HEK293 (cell line): ENCODE data around the gene ZNF488.
A peak's percentile ranks its signal among the peaks of the same experiment; 100 is the strongest.

ENCODE experiments used
- CTCF ChIA-PET: fragments of 350-600 bp; formaldehyde crosslinking; extraction: SDS; loops from one replicate; lab custom pipeline; 2021; ENCODE audit warnings: antibody characterized with exemption; lab: Yijun Ruan, JAX
- POLR2A ChIA-PET: fragments of 300-600 bp; formaldehyde crosslinking; extraction: SDS; loops from one replicate; lab custom pipeline; 2020; ENCODE audit warnings: antibody characterized with exemption, inconsistent platforms; lab: Yijun Ruan, JAX
- H3K27ac ChIP-seq: fragments of 200-500 bp; sonication (Bioruptor generic); 2 replicates; pipeline ENCODE4 v1.5.1; 2014; ENCODE audit warnings: low read depth, low read length, control low read depth, inconsistent platforms; ENCODE audit errors: extremely low read depth
- H3K36me3 ChIP-seq, 2 experiments: fragments of 200-500 bp in 1 of 2; sonication (Bioruptor generic) in 1 of 2; 1 replicate in 1 of 2; 2 replicates in 1 of 2; pipeline ENCODE4 v1.5.1; 2014 to 2017; ENCODE audit warnings: inconsistent platforms in 2 of 2, low read length in 2 of 2; ENCODE audit not compliant: control insufficient read depth in 2 of 2, insufficient read depth in 1 of 2
- H3K4me1 ChIP-seq: fragments of 200-500 bp; sonication (Bioruptor generic); 2 replicates; pipeline ENCODE4 v1.5.1; 2014; ENCODE audit warnings: mild to moderate bottlenecking, low read length, inconsistent platforms; ENCODE audit not compliant: control insufficient read depth, insufficient read depth
- H3K4me3 ChIP-seq: 2 replicates; pipeline ENCODE4 v1.5.1; 2011; ENCODE audit warnings: low read depth, mild to moderate bottlenecking, control low read depth, low read length, moderate library complexity
- H3K9me3 ChIP-seq: fragments of 200-500 bp; sonication (Bioruptor generic); 2 replicates; pipeline ENCODE4 v1.5.1; 2014; ENCODE audit warnings: low read depth, low read length, inconsistent platforms; ENCODE audit not compliant: control insufficient read depth, insufficient read depth
- GLIS2 ChIP-seq: fragments of 450-650 bp; formaldehyde crosslinking; IDR thresholded peaks from 2 replicates; pipeline ENCODE4 v1.5.1; 2016; ENCODE audit warnings: missing biosample characterization, missing genetic modification characterization
- IKZF3 ChIP-seq: fragments of 450-650 bp; IDR thresholded peaks from 2 replicates; pipeline ENCODE4 v1.5.0; 2018; ENCODE audit warnings: missing biosample characterization, mild to moderate bottlenecking, missing genetic modification characterization, moderate library complexity
- MYNN ChIP-seq: fragments of 450-650 bp; formaldehyde crosslinking; IDR thresholded peaks from 2 replicates; pipeline ENCODE4 v1.5.1; 2016; ENCODE audit warnings: missing biosample characterization, missing genetic modification characterization, borderline replicate concordance
- PRDM1 ChIP-seq: fragments of 450-650 bp; formaldehyde crosslinking; IDR thresholded peaks from 2 replicates; pipeline ENCODE4; 2016; ENCODE audit warnings: missing biosample characterization, missing genetic modification characterization
- ZBTB1 ChIP-seq: fragments of 450-650 bp; formaldehyde crosslinking; IDR thresholded peaks from 2 replicates; pipeline ENCODE4 v1.5.1; 2016; ENCODE audit warnings: missing biosample characterization, missing genetic modification characterization
- ZNF157 ChIP-seq: fragments of 450-650 bp; formaldehyde crosslinking; IDR thresholded peaks from 2 replicates; pipeline ENCODE4 v1.5.1; 2016; ENCODE audit warnings: missing biosample characterization, missing genetic modification characterization
- ZNF202 ChIP-seq: fragments of 450-650 bp; formaldehyde crosslinking; IDR thresholded peaks from 2 replicates; pipeline ENCODE4 v1.5.1; 2016; ENCODE audit warnings: missing biosample characterization, missing genetic modification characterization, borderline replicate concordance
- ZNF221 ChIP-seq: fragments of 450-650 bp; formaldehyde crosslinking; IDR thresholded peaks from 2 replicates; pipeline ENCODE4 v1.5.1; 2017; ENCODE audit warnings: missing biosample characterization, missing genetic modification characterization, borderline replicate concordance
- ZNF558 ChIP-seq: fragments of 450-650 bp; formaldehyde crosslinking; IDR thresholded peaks from 2 replicates; pipeline ENCODE4 v1.5.1; 2016; ENCODE audit warnings: missing biosample characterization, missing genetic modification characterization
- ZNF560 ChIP-seq: fragments of 450-650 bp; formaldehyde crosslinking; IDR thresholded peaks from 2 replicates; pipeline ENCODE4 v1.5.1; 2017; ENCODE audit warnings: missing biosample characterization, missing genetic modification characterization, borderline replicate concordance
- ZNF585B ChIP-seq: fragments of 450-650 bp; formaldehyde crosslinking; IDR thresholded peaks from 2 replicates; pipeline ENCODE4 v1.5.1; 2016; ENCODE audit warnings: missing biosample characterization, missing genetic modification characterization
- ZNF629 ChIP-seq: fragments of 450-650 bp; formaldehyde crosslinking; IDR thresholded peaks from 2 replicates; pipeline ENCODE4 v1.5.1; 2017; ENCODE audit warnings: missing biosample characterization, missing genetic modification characterization
- ZNF654 ChIP-seq: fragments of 450-650 bp; formaldehyde crosslinking; IDR thresholded peaks from 2 replicates; pipeline ENCODE4 v1.5.1; 2016; ENCODE audit warnings: low read depth, missing biosample characterization, missing genetic modification characterization
- ZNF660 ChIP-seq: fragments of 450-650 bp; IDR thresholded peaks from 2 replicates; pipeline ENCODE4 v1.5.1; 2018; ENCODE audit warnings: missing biosample characterization, mild to moderate bottlenecking, missing genetic modification characterization
- ZNF777 ChIP-seq: fragments of 450-650 bp; formaldehyde crosslinking; IDR thresholded peaks from 2 replicates; pipeline ENCODE4 v1.5.1; 2017; ENCODE audit warnings: missing biosample characterization, missing genetic modification characterization, borderline replicate concordance
- ZNF791 ChIP-seq: fragments of 450-650 bp; formaldehyde crosslinking; IDR thresholded peaks from 2 replicates; pipeline ENCODE4 v1.5.1; 2016; ENCODE audit warnings: missing biosample characterization, missing genetic modification characterization
- ZNF792 ChIP-seq: fragments of 450-650 bp; formaldehyde crosslinking; IDR thresholded peaks from 2 replicates; pipeline ENCODE4 v1.5.1; 2016; ENCODE audit warnings: missing biosample characterization, missing genetic modification characterization
- TF ChIP-seq, protein P1 (sequence below): fragments of 450-650 bp; formaldehyde crosslinking; IDR thresholded peaks from 2 replicates; pipeline ENCODE4 v1.5.1; 2017; ENCODE audit warnings: missing biosample characterization, missing genetic modification characterization
- TF ChIP-seq, protein P2 (sequence below): fragments of 450-650 bp; formaldehyde crosslinking; IDR thresholded peaks from 2 replicates; pipeline ENCODE4 v1.5.1; 2016; ENCODE audit warnings: missing biosample characterization, missing genetic modification characterization
- TF ChIP-seq, protein P3 (sequence below): fragments of 450-650 bp; formaldehyde crosslinking; IDR thresholded peaks from 2 replicates; pipeline ENCODE4 v1.5.1; 2016; ENCODE audit warnings: missing biosample characterization, missing genetic modification characterization, low read depth
- TF ChIP-seq, protein P4 (sequence below): fragments of 450-650 bp; formaldehyde crosslinking; IDR thresholded peaks from 2 replicates; pipeline ENCODE4 v1.5.1; 2016; ENCODE audit warnings: missing biosample characterization, missing genetic modification characterization
- TF ChIP-seq, protein P5 (sequence below): fragments of 450-650 bp; formaldehyde crosslinking; IDR thresholded peaks from 2 replicates; pipeline ENCODE4 v1.5.1; 2016; ENCODE audit warnings: missing biosample characterization, missing genetic modification characterization, borderline replicate concordance

Gene ZNF488

DNA sequence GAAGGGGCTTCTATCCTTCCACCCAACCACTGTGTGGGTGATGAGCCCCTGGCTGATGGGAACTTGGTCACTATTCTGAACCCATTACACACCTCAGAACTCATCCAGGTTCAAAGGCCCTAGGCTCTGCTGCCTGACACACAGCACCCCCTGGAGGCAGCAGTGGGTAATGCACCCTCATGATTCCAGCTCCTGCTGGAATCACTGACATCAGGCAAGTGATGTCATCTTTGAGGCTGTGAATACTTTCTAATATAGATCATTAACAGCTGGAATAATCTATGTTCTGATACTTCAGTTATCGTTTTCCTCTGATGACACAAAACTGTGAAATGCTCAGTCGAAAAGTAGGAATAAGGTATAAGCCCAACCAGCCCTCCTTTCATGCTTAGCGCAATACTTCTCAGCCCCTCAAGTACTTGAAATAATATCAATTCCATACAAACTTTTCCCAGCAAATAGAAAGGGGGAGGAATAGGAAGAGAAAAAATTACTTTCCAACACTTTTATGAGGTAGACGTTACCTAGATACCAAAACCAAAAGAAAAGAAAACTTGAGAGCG is 43.4 kb downstream of the ZNF488 start:
- CTCF ChIA-PET, result interaction anchor here (0.6 to 2.3 kb wide), 19 partner anchors 9 to 347 kb away, joined by 3 to 16 read pairs (median 4); no protein-coding TSS in a partner anchor
- Histone ChIP-seq H3K9me3 (no peaks in the 10 kb centered on the region), H3K4me1 (no peaks in the 10 kb centered on the region), H3K36me3 (no peaks in the 10 kb centered on the region), H3K4me3 (no peak overlapping the region), H3K27ac (no peak overlapping the region)
- POLR2A ChIA-PET, result no interaction called here
- TF ChIP-seq, protein P1, sequence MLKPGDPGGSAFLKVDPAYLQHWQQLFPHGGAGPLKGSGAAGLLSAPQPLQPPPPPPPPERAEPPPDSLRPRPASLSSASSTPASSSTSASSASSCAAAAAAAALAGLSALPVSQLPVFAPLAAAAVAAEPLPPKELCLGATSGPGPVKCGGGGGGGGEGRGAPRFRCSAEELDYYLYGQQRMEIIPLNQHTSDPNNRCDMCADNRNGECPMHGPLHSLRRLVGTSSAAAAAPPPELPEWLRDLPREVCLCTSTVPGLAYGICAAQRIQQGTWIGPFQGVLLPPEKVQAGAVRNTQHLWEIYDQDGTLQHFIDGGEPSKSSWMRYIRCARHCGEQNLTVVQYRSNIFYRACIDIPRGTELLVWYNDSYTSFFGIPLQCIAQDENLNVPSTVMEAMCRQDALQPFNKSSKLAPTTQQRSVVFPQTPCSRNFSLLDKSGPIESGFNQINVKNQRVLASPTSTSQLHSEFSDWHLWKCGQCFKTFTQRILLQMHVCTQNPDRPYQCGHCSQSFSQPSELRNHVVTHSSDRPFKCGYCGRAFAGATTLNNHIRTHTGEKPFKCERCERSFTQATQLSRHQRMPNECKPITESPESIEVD (tag by site-specific recombination), result no peak
- no peak for TF ChIP-seq MYNN (tag by site-specific recombination)
- TF ChIP-seq, protein P2, sequence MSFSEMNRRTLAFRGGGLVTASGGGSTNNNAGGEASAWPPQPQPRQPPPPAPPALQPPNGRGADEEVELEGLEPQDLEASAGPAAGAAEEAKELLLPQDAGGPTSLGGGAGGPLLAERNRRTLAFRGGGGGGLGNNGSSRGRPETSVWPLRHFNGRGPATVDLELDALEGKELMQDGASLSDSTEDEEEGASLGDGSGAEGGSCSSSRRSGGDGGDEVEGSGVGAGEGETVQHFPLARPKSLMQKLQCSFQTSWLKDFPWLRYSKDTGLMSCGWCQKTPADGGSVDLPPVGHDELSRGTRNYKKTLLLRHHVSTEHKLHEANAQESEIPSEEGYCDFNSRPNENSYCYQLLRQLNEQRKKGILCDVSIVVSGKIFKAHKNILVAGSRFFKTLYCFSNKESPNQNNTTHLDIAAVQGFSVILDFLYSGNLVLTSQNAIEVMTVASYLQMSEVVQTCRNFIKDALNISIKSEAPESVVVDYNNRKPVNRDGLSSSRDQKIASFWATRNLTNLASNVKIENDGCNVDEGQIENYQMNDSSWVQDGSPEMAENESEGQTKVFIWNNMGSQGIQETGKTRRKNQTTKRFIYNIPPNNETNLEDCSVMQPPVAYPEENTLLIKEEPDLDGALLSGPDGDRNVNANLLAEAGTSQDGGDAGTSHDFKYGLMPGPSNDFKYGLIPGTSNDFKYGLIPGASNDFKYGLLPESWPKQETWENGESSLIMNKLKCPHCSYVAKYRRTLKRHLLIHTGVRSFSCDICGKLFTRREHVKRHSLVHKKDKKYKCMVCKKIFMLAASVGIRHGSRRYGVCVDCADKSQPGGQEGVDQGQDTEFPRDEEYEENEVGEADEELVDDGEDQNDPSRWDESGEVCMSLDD (tag by site-specific recombination), result no peak
- TF ChIP-seq, protein P3, sequence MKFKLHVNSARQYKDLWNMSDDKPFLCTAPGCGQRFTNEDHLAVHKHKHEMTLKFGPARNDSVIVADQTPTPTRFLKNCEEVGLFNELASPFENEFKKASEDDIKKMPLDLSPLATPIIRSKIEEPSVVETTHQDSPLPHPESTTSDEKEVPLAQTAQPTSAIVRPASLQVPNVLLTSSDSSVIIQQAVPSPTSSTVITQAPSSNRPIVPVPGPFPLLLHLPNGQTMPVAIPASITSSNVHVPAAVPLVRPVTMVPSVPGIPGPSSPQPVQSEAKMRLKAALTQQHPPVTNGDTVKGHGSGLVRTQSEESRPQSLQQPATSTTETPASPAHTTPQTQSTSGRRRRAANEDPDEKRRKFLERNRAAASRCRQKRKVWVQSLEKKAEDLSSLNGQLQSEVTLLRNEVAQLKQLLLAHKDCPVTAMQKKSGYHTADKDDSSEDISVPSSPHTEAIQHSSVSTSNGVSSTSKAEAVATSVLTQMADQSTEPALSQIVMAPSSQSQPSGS (tag by site-specific recombination), result peak; percentile 94
- TF ChIP-seq ZNF585B (tag by site-specific recombination), result no peak
- TF ChIP-seq, protein P4, sequence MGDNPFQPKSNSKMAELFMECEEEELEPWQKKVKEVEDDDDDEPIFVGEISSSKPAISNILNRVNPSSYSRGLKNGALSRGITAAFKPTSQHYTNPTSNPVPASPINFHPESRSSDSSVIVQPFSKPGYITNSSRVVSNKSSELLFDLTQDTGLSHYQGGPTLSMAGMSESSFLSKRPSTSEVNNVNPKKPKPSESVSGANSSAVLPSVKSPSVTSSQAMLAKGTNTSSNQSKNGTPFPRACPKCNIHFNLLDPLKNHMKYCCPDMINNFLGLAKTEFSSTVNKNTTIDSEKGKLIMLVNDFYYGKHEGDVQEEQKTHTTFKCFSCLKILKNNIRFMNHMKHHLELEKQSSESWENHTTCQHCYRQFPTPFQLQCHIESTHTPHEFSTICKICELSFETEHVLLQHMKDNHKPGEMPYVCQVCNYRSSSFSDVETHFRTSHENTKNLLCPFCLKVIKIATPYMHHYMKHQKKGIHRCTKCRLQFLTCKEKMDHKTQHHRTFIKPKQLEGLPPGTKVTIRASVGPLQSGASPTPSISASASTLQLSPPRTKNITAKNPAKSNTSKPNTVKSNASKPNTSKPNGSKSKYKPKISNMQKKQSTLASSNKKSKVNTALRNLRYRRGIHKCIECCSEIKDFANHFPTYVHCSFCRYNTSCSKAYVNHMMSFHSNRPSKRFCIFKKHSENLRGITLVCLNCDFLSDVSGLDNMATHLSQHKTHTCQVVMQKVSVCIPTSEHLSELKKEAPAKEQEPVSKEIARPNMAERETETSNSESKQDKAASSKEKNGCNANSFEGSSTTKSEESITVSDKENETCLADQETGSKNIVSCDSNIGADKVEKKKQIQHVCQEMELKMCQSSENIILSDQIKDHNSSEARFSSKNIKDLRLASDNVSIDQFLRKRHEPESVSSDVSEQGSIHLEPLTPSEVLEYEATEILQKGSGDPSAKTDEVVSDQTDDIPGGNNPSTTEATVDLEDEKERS (tag by site-specific recombination), result no peak
- TF ChIP-seq ZNF777 (tag by site-specific recombination), result no peak
- TF ChIP-seq GLIS2 (tag by site-specific recombination), result no peak
- no peak for TF ChIP-seq ZNF157 (tag by site-specific recombination)
- TF ChIP-seq ZNF654, result peak; percentile 42
- TF ChIP-seq IKZF3 (tag by site-specific recombination), result peak; percentile 49; the same call in 1 of the 2 replicates
- no peak for TF ChIP-seq ZNF558
- no peak for TF ChIP-seq ZNF791
- no peak for TF ChIP-seq ZNF221 (tag by site-specific recombination)
- no peak for TF ChIP-seq ZNF560 (tag by site-specific recombination)
- peak; percentile 64 for TF ChIP-seq ZNF629 (tag by site-specific recombination)
- 0 out of 2 replicates have a peak, but pooled peaks have one; percentile 17 for TF ChIP-seq PRDM1 (tag by site-specific recombination)
- TF ChIP-seq, protein P5, sequence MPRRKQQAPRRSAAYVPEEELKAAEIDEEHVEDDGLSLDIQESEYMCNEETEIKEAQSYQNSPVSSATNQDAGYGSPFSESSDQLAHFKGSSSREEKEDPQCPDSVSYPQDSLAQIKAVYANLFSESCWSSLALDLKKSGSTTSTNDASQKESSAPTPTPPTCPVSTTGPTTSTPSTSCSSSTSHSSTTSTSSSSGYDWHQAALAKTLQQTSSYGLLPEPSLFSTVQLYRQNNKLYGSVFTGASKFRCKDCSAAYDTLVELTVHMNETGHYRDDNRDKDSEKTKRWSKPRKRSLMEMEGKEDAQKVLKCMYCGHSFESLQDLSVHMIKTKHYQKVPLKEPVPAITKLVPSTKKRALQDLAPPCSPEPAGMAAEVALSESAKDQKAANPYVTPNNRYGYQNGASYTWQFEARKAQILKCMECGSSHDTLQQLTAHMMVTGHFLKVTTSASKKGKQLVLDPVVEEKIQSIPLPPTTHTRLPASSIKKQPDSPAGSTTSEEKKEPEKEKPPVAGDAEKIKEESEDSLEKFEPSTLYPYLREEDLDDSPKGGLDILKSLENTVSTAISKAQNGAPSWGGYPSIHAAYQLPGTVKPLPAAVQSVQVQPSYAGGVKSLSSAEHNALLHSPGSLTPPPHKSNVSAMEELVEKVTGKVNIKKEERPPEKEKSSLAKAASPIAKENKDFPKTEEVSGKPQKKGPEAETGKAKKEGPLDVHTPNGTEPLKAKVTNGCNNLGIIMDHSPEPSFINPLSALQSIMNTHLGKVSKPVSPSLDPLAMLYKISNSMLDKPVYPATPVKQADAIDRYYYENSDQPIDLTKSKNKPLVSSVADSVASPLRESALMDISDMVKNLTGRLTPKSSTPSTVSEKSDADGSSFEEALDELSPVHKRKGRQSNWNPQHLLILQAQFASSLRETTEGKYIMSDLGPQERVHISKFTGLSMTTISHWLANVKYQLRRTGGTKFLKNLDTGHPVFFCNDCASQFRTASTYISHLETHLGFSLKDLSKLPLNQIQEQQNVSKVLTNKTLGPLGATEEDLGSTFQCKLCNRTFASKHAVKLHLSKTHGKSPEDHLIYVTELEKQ (tag by site-specific recombination), result no peak
- no peak for TF ChIP-seq ZNF792 (tag by site-specific recombination)
- no peak for TF ChIP-seq ZNF202 (tag by site-specific recombination)
- TF ChIP-seq ZNF660, result 0 out of 2 replicates have a peak, but pooled peaks have one; percentile 58
- TF ChIP-seq ZBTB1 (tag by site-specific recombination), result no peak
